Measurements from ENCODE around the gene SULT6B1.

Gene SULT6B1

GRCh38 chr2:37148325-37148724 is 40.1 kb downstream of the SULT6B1 start:
- H3K9me3 ChIP-seq = no peaks in the 10 kb centered on the region
- DNase-seq = no peak
- no peaks in the 10 kb centered on the region for H3K27me3 ChIP-seq
- H3K36me3 ChIP-seq = peaks cover 27% of the 10 kb centered on the region
- no peak for TF ChIP-seq CTCF (IDR thresholded peaks at IDR 0.05; ENCODE audit: low read depth, low read length)
- H3K4me1 ChIP-seq = no peaks in the 10 kb centered on the region
- H3K4me3 ChIP-seq (ENCODE audit: low read depth, low read length) = no peak overlapping the region

- H3K27me3 ChIP-seq = no peaks in the 10 kb centered on the region
- peaks cover 31% of the 10 kb centered on the region for H3K36me3 ChIP-seq
- TF ChIP-seq CTCF (IDR thresholded peaks at IDR 0.05; ENCODE audit: low read depth, low read length) = no peak
- no peak overlapping the region for H3K4me3 ChIP-seq (ENCODE audit: low read depth, low read length)
- H3K4me1 ChIP-seq = no peaks in the 10 kb centered on the region
- DNase-seq = no peak
- H3K9me3 ChIP-seq = no peaks in the 10 kb centered on the region
Measured at GRCh38 chr2:37146062-37146461, 42.4 kb downstream of the SULT6B1 start.

- no peak for TF ChIP-seq CTCF (IDR thresholded peaks at IDR 0.05; ENCODE audit: low read depth, low read length)
- Histone ChIP-seq H3K4me3 (ENCODE audit: low read depth, low read length) (no peak overlapping the region), H3K27me3 (no peaks in the 10 kb centered on the region), H3K4me1 (no peaks in the 10 kb centered on the region), H3K9me3 (no peaks in the 10 kb centered on the region), H3K36me3 (peaks cover 34% of the 10 kb centered on the region)
- DNase-seq = no peak
Measured at GRCh38 chr2:37143974-37144373, 44.5 kb downstream of the SULT6B1 start.

DNA sequence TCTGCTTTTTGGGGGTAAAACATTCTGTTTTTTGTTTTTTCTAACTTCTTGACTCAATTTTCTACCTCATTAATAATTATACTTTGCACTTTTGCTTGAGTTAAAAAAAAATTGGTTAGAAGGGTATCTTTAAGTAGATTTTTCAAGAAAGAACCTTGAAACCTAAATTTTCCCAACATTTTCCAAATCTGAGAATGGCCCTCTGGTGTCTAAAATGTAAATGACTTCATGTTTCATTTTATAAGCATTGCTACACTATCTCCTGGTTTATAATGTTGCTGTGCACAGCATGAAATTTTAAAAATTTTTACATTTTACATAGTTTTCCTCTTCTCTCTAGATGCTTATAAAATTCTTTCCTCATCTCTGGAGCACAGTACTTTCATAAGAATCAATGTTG is 45.9 kb downstream of the SULT6B1 start:
- no peak overlapping the region for H3K4me3 ChIP-seq (ENCODE audit: low read depth, low read length)
- H3K4me1 ChIP-seq = no peaks in the 10 kb centered on the region
- no peaks in the 10 kb centered on the region for H3K9me3 ChIP-seq
- DNase-seq = no peak
- no peaks in the 10 kb centered on the region for H3K27me3 ChIP-seq
- no peak for TF ChIP-seq CTCF (IDR thresholded peaks at IDR 0.05; ENCODE audit: low read depth, low read length)
- H3K36me3 ChIP-seq = peaks cover 36% of the 10 kb centered on the region

DNA sequence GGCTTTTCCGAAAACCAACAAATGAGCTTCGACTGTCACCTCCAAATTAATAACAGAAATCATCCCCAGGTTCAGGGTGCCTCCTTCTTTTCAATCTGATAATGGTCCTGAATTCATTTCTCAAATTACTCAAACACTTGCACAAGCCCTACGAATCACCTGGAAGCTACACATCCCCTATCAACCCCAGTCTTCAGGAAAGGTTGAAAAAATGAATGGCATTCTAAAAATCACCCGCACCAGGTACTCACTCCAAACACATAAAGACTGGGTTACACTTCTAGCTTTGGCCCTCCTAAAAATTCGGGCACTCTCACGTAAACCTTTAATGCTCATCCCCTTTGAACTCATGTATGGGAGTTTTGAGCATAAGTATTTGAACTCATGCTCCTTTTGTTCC is 55.6 kb downstream of the SULT6B1 start:
- Histone ChIP-seq H3K9me3 (no peaks in the 10 kb centered on the region), H3K4me1 (no peaks in the 10 kb centered on the region), H3K4me3 (ENCODE audit: low read depth, low read length) (no peak overlapping the region), H3K36me3 (peaks cover 21% of the 10 kb centered on the region), H3K27me3 (no peaks in the 10 kb centered on the region)
- no peak for TF ChIP-seq CTCF (IDR thresholded peaks at IDR 0.05; ENCODE audit: low read depth, low read length)
- no peak for DNase-seq

- no peak for DNase-seq
- no peaks in the 10 kb centered on the region for H3K27me3 ChIP-seq
- no peak overlapping the region for H3K4me3 ChIP-seq (ENCODE audit: low read depth, low read length)
- H3K9me3 ChIP-seq = no peaks in the 10 kb centered on the region
- H3K36me3 ChIP-seq = peaks cover 13% of the 10 kb centered on the region; the same call in 1 of the 2 replicates
- no peaks in the 10 kb centered on the region for H3K4me1 ChIP-seq
- no peak for TF ChIP-seq CTCF (IDR thresholded peaks at IDR 0.05; ENCODE audit: low read depth, low read length)
Measured at GRCh38 chr2:37125416-37125815, 63.1 kb downstream of the SULT6B1 start.
